Esophagus (tissue), 2 donors: ENCODE results near the gene GLCE. TPM values are rescaled to one million over a fixed set of nuclear protein-coding genes. Genes with fewer than 3 reads are reported as not detected.

ENCODE experiments used
- H3K27ac ChIP-seq, 2 donors: one replicate each; pipeline ENCODE4 v1.5.1; 2013; ENCODE audit warnings: low read depth in 2 of 2, mild to moderate bottlenecking in 2 of 2, inconsistent platforms in 1 of 2, low read length in 1 of 2, moderate library complexity in 1 of 2
- H3K27me3 ChIP-seq, 2 donors: one replicate each; pipeline ENCODE4 v1.6.1; 2013; ENCODE audit warnings: low read length in 2 of 2, control low read depth in 1 of 2, mild to moderate bottlenecking in 1 of 2; ENCODE audit not compliant: insufficient read depth in 2 of 2, control insufficient read depth in 1 of 2
- H3K36me3 ChIP-seq, 2 donors: one replicate each; pipeline ENCODE4 v1.6.1; 2013; ENCODE audit warnings: low read length in 1 of 2; ENCODE audit not compliant: control insufficient read depth in 2 of 2, insufficient read depth in 2 of 2
- H3K4me1 ChIP-seq, 2 donors: one replicate each; pipeline ENCODE4 v1.6.1; 2013; ENCODE audit warnings: low read length in 1 of 2; ENCODE audit not compliant: control insufficient read depth in 2 of 2, insufficient read depth in 2 of 2
- H3K4me3 ChIP-seq, 2 donors: one replicate each; pipeline ENCODE4 v1.5.1; 2013; ENCODE audit warnings: low read length in 2 of 2, mild to moderate bottlenecking in 2 of 2, low read depth in 1 of 2, moderate library complexity in 1 of 2
- H3K9me3 ChIP-seq, 2 donors: one replicate each; pipeline ENCODE4 v1.6.1; 2013; ENCODE audit warnings: mild to moderate bottlenecking in 2 of 2, low read depth in 1 of 2, low read length in 1 of 2, moderate library complexity in 1 of 2; ENCODE audit not compliant: control insufficient read depth in 2 of 2, insufficient read depth in 1 of 2
- WGBS, 2 donors: extraction: QIAGEN DNeasy Blood & Tissue Kit; methylation state at CpG; one replicate each; pipeline ENCODE4 v1.1.7; 2013; 5-methylcytosine and 5-hydroxymethylcytosine counted together
- polyA plus RNA-seq, 2 donors: library from polyadenylated mRNA; stranded (reverse); fragments of 200-250 nt; gene quantifications; one replicate each; pipeline ENCODE4 v1.2.3, GENCODE V29; 2013
- donor health status: healthy with polysubstance abuse.
- donor health status: Bipolar disorder and iron deficiency.

Gene GLCE
- polyA plus RNA-seq, 2 donors, result 9.9 to 13.0 TPM

DNA sequence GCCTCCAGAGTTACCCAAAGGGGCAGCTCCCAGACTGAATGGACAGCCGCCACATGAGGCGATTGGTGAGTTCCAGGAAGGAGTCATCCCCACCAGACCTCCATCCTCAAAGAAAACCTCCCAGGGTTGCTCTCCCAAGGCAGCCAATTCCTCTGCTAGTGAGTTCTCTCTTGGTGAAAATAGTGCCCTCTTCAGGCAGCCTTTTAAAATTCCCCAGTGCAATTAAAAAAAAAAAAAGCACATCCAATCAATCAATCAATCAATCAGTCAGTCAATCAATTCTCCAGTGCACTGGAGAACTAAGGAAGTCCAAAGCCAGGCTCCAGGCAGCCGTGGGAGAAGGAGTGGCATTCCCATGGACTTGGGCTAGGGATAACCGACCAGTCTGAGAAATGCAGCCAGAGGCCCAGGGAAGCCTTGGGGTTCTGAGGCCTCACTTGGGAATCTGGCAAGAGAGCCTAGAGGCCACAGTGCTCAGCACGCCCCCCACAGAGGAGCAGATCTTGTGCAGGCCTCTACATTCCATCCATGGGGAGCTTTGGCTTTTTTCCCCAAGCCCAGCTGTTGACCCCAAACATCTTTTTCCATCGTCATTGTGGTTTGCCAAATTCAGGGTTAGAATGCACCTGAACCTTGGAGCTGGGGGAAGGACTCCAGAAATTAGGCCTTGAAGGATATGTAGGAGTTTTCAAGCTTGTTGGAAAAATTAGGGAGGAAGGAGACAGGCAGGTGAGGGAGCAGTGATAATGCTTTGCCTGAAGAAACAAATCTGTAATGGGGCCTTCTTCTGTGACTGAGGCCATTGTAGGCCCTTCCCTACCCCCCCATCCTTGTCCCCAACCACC lies 143.1 kb downstream of the GLCE start:
- 77 to 87% methylated on average over 6 of the region's 6 CpGs for WGBS, 2 donors
- Histone ChIP-seq H3K4me1 (peaks cover 0 to 9% of the 10 kb centered on the region in 2 donors), H3K9me3 (no peaks in the 10 kb centered on the region), H3K4me3 (no peak overlapping the region), H3K27me3 (no peaks in the 10 kb centered on the region), H3K36me3 (no peaks in the 10 kb centered on the region), H3K27ac (peak overlapping the region; percentile 44 to 54)

DNA sequence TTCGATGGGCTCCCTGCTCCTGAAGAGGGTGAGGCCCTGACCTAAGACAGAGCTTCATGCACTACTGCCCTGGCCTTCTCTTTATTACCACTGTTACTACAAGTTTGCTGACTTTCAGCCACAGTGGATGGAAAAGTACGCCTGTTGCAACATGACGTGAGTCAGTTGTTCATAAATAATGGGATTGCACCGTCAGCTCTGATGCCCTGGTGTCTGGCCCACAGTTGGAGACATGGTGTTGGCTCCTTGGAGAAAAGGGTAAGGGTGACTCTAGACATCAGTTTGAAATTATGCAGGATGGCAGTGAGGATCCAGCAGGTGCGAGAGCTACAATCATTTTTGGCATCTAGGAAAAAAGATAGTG lies 143.7 kb downstream of the GLCE start:
- no peak overlapping the region for H3K4me3 ChIP-seq
- H3K27me3 ChIP-seq, result no peaks in the 10 kb centered on the region
- no peaks in the 10 kb centered on the region for H3K36me3 ChIP-seq
- no peaks in the 10 kb centered on the region for H3K9me3 ChIP-seq
- peaks cover 0 to 7% of the 10 kb centered on the region in 2 donors for H3K4me1 ChIP-seq
- H3K27ac ChIP-seq, result peak overlapping the region; percentile 44 to 54
- WGBS, 2 donors, result 55 to 62% methylated on average over 5 of the region's 5 CpGs

DNA sequence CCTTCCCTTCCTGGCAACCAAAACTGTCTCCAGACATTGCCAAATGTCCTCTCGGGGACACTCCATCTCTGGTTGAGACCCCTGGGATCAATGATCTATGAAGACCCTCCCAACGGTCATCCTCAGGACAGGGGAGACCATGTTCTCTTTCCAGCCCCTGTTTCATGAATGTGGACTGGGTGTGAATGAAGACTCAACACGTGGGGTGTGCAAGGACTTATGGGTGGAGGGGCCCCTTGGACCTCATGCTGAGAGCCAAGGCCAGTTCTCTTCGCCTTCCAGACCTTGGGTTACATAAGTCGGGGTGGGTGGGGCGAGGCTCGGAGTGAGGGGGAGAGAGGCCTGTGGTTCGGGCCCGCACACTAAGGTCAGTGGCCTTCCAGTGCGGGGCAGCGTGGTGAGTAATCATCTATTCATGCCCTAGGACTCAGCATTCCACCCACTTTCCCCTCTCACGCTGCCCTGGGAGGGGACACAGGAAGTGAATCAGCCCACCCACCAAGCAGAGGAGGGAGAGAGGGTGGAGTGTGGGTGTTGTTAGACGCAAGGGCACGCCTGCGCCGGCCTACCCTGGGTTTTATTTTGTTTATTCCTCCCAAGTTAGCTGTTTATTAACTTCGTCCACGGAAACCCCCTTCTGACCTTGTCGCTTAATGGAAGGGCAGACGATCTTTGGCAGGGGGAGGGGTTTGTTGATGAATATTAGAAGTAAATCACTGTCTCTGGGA lies 144.9 kb downstream of the GLCE start:
- H3K36me3 ChIP-seq, result no peaks in the 10 kb centered on the region
- H3K4me3 ChIP-seq, result no peak overlapping the region
- WGBS, 2 donors, result 68 to 76% methylated on average over 20 of the region's 20 CpGs
- no peaks in the 10 kb centered on the region for H3K4me1 ChIP-seq
- H3K9me3 ChIP-seq, result no peaks in the 10 kb centered on the region
- no peaks in the 10 kb centered on the region for H3K27me3 ChIP-seq
- H3K27ac ChIP-seq, result no peak overlapping the region

DNA sequence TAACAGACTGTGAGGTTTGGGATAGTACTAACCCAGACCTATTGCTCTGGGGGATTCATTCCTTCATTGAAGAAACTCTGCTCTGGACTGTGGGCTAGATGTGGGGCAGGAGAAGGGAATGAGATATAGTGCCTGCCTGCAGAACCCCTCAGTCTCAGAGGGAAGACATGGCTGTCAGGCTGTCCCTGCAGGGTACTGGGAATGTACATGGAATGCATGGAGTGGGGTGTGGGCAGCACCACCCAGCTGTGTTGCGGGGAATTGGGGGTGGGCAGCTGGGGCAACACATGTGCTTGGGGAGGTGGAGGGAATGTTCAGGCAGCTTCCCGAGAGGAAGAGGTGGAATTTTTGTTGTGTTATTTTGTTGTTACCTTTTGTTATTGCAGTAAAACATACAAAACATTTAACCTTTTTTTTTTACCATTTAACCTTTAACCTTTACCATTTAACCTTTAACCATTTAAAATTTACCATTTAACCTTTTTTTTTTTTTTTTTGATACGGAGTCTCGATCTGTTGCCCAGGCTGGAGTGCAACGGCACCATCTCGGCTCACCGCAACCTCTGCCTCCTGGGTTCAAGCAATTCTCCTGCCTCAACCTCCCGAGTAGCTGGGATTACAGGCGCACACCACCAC lies 145.6 kb downstream of the GLCE start:
- Histone ChIP-seq H3K9me3 (no peaks in the 10 kb centered on the region), H3K27me3 (no peaks in the 10 kb centered on the region), H3K4me1 (no peaks in the 10 kb centered on the region), H3K36me3 (no peaks in the 10 kb centered on the region), H3K27ac (no peak overlapping the region), H3K4me3 (no peak overlapping the region)
- WGBS, 2 donors, result 92% methylated on average over 9 of the region's 9 CpGs

- Histone ChIP-seq H3K9me3 (no peaks in the 10 kb centered on the region), H3K27ac (no peak overlapping the region), H3K27me3 (no peaks in the 10 kb centered on the region), H3K4me3 (no peak overlapping the region), H3K36me3 (no peaks in the 10 kb centered on the region), H3K4me1 (no peaks in the 10 kb centered on the region)
- WGBS, 2 donors, result 80 to 85% methylated on average over 3 of the region's 3 CpGs
These were observed 147.5 kb downstream of the GLCE start for GRCh38 chr15:69307939-69308338.

- Histone ChIP-seq H3K27me3 (no peaks in the 10 kb centered on the region), H3K36me3 (no peaks in the 10 kb centered on the region), H3K27ac (no peak overlapping the region), H3K9me3 (no peaks in the 10 kb centered on the region), H3K4me1 (no peaks in the 10 kb centered on the region), H3K4me3 (no peak overlapping the region)
- 89 to 92% methylated on average over 5 of the region's 5 CpGs for WGBS, 2 donors
These were observed 148.5 kb downstream of the GLCE start for GRCh38 chr15:69308949-69309348.

- H3K27ac ChIP-seq, result no peak overlapping the region
- no peaks in the 10 kb centered on the region for H3K9me3 ChIP-seq
- H3K27me3 ChIP-seq, result no peaks in the 10 kb centered on the region
- H3K4me1 ChIP-seq, result no peaks in the 10 kb centered on the region
- no peak overlapping the region for H3K4me3 ChIP-seq
- H3K36me3 ChIP-seq, result no peaks in the 10 kb centered on the region
- WGBS, 2 donors, result 67 to 71% methylated on average over 5 of the region's 5 CpGs
These were observed 150.9 kb downstream of the GLCE start for GRCh38 chr15:69311319-69311721.

DNA sequence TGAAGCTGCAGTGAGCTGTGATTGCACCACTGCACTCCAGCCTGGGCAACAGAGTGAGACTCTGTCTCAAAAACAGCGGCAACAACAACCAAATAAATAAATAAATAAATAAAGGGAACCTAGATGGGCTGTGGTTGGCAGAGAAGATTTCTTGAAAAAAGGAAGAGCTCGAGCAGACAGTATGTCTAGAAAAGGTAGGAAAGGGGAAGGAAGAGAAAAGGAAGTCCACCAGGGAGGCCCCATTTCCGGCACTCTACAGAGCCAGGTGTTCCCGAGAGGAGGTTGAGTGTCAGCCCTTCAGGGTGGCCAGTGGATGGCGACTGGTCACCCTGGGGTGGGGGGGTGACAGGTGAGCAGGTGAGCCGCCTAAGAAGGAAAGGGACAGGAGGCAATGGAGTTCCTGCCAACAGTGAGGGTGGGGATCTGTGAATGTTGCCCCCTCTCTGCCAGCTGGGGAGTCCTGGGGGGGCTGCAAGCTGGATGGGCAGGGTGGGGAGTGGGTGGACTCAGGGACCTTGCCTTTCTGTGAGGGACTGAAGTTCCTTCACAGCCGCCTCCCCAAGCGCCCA lies 153.1 kb downstream of the GLCE start:
- no peaks in the 10 kb centered on the region for H3K36me3 ChIP-seq
- H3K4me3 ChIP-seq, result no peak overlapping the region
- no peaks in the 10 kb centered on the region for H3K27me3 ChIP-seq
- H3K9me3 ChIP-seq, result no peaks in the 10 kb centered on the region
- no peak overlapping the region for H3K27ac ChIP-seq
- H3K4me1 ChIP-seq, result no peaks in the 10 kb centered on the region
- 75 to 81% methylated on average over 8 of the region's 8 CpGs for WGBS, 2 donors

- 71 to 83% methylated on average over 6 of the region's 6 CpGs for WGBS, 2 donors
- Histone ChIP-seq H3K27me3 (no peaks in the 10 kb centered on the region), H3K9me3 (no peaks in the 10 kb centered on the region), H3K4me3 (no peak overlapping the region), H3K27ac (no peak overlapping the region), H3K4me1 (no peaks in the 10 kb centered on the region), H3K36me3 (no peaks in the 10 kb centered on the region)
These were observed 153.7 kb downstream of the GLCE start for GRCh38 chr15:69314131-69314530.
